AG09319 (cell line): ENCODE data around the gene C22orf39.

Experiments used
- DNase-seq: peaks from one replicate; pipeline ENCODE4 v3.0.0-alpha.2; 2010; ENCODE audit warnings: low read depth; ENCODE audit errors: extremely low read depth
- CTCF ChIP-seq: IDR thresholded peaks from 2 replicates; pipeline ENCODE4 v1.5.1; 2011; ENCODE audit warnings: low read depth, mild to moderate bottlenecking, inconsistent platforms, low read length, moderate library complexity

C22orf39 gene

GRCh38 chr22:19447330-19448075, at the start of gene C22orf39:
C22orf39 (minus strand) TSS chr22:19447711; CDS start chr22:19447688, 23 bp downstream.
- peak; percentile 64 for DNase-seq
- TF ChIP-seq CTCF: no peak

GRCh38 chr22:19497245-19497644, 49.7 kb upstream of the C22orf39 start:
- TF ChIP-seq CTCF: no peak
- DNase-seq: no peak

GRCh38 chr22:19496324-19496630, 48.8 kb upstream of the C22orf39 start:
- TF ChIP-seq CTCF: no peak
- no peak for DNase-seq

- TF ChIP-seq CTCF: peak; percentile 9
- no peak for DNase-seq
These were observed 48.2 kb upstream of the C22orf39 start for GRCh38 chr22:19495562-19496323.

GRCh38 chr22:19494676-19495173, 47.2 kb upstream of the C22orf39 start:
- DNase-seq: no peak
- no peak for TF ChIP-seq CTCF

- TF ChIP-seq CTCF: no peak
These were observed 46.6 kb upstream of the C22orf39 start for GRCh38 chr22:19494001-19494560.

More at GRCh38 chr22:19494001-19494560, 46.6 kb upstream of the C22orf39 start:
- DNase-seq: no peak
